ENCODE measurements around the gene SUPT4H1. TPM values are rescaled to one million over a fixed set of nuclear protein-coding genes. Genes with fewer than 3 reads are reported as not detected.

SUPT4H1 gene
- total and polyA plus RNA-seq, 2 experiments from 2014 or later, result 82.2 to 83.7 TPM

DNA sequence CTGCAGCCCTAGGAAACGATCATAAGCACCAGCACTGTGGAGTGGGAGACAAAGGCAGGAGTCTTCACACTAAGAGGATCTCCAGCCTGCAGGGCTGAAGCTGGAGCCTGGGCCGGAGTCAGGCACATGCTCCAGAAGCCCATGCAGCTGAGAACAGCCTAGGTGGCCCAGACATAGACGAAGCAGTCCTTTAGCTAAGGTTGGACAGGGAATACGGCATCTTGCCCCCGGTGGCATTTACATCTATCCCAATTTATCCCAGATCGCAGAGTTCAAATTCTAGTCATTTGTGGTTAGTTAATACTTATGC lies 37.3 kb downstream of the SUPT4H1 start:
- H3K4me2 ChIP-seq, result no peak overlapping the region
- H3K79me2 ChIP-seq (replicated peaks; ENCODE audit: insufficient read depth), result no peaks in the 10 kb centered on the region
- ATAC-seq, result no peak
- Mint-ChIP-seq H3K27me3 (ENCODE audit: insufficient read depth, low read depth, poor library complexity) (peaks cover under 1% of the 10 kb centered on the region), H3K36me3 (ENCODE audit: low read depth) (no peaks in the 10 kb centered on the region), H3K27ac (no peak overlapping the region), H3K4me1 (peaks cover 12% of the 10 kb centered on the region), H3K9me3 (no peaks in the 10 kb centered on the region), H3K4me3 (no peak overlapping the region)
- no peaks in the 10 kb centered on the region for H3K9me2 ChIP-seq (ENCODE audit: insufficient read depth)
- H3F3A ChIP-seq (replicated peaks; ENCODE audit: low read depth), result no peaks in the 10 kb centered on the region
- no peak overlapping the region for H3K27ac ChIP-seq (ENCODE audit: low read depth)
- no peak overlapping the region for H3K4me3 ChIP-seq
- no peak overlapping the region for H2AFZ ChIP-seq
- TF ChIP-seq EZH2 (IDR thresholded peaks at IDR 0.05; ENCODE audit: low read depth, unreplicated experiment) (no peak), NANOG (IDR thresholded peaks at IDR 0.05; ENCODE audit: borderline replicate concordance) (no peak), ZNF331 (CRISPR knock-in tag; IDR thresholded peaks at IDR 0.05; ENCODE audit: low read depth) (no peak), POLR2AphosphoS5 (IDR thresholded peaks at IDR 0.05; ENCODE audit: low read depth) (no peak), CREB1 (CRISPR knock-in tag; IDR thresholded peaks at IDR 0.05; ENCODE audit: low read depth) (no peak), JUNB (IDR thresholded peaks at IDR 0.05; ENCODE audit: unreplicated experiment) (no peak), ZNF114 (CRISPR knock-in tag; IDR thresholded peaks at IDR 0.05) (no peak), ZNF462 (CRISPR knock-in tag; IDR thresholded peaks at IDR 0.05) (no peak), EZH2phosphoT487 (IDR thresholded peaks at IDR 0.05; ENCODE audit: unreplicated experiment) (no peak), ETS1 (IDR thresholded peaks at IDR 0.05) (no peak), STAT1 (IDR thresholded peaks at IDR 0.05; ENCODE audit: unreplicated experiment) (no peak)
- TF ChIP-seq, protein P1, sequence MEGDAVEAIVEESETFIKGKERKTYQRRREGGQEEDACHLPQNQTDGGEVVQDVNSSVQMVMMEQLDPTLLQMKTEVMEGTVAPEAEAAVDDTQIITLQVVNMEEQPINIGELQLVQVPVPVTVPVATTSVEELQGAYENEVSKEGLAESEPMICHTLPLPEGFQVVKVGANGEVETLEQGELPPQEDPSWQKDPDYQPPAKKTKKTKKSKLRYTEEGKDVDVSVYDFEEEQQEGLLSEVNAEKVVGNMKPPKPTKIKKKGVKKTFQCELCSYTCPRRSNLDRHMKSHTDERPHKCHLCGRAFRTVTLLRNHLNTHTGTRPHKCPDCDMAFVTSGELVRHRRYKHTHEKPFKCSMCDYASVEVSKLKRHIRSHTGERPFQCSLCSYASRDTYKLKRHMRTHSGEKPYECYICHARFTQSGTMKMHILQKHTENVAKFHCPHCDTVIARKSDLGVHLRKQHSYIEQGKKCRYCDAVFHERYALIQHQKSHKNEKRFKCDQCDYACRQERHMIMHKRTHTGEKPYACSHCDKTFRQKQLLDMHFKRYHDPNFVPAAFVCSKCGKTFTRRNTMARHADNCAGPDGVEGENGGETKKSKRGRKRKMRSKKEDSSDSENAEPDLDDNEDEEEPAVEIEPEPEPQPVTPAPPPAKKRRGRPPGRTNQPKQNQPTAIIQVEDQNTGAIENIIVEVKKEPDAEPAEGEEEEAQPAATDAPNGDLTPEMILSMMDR (conservative IDR thresholded peaks at IDR 0.05; ENCODE audit: low read depth in 2 of 2), result no peak
- TF ChIP-seq, protein P2, sequence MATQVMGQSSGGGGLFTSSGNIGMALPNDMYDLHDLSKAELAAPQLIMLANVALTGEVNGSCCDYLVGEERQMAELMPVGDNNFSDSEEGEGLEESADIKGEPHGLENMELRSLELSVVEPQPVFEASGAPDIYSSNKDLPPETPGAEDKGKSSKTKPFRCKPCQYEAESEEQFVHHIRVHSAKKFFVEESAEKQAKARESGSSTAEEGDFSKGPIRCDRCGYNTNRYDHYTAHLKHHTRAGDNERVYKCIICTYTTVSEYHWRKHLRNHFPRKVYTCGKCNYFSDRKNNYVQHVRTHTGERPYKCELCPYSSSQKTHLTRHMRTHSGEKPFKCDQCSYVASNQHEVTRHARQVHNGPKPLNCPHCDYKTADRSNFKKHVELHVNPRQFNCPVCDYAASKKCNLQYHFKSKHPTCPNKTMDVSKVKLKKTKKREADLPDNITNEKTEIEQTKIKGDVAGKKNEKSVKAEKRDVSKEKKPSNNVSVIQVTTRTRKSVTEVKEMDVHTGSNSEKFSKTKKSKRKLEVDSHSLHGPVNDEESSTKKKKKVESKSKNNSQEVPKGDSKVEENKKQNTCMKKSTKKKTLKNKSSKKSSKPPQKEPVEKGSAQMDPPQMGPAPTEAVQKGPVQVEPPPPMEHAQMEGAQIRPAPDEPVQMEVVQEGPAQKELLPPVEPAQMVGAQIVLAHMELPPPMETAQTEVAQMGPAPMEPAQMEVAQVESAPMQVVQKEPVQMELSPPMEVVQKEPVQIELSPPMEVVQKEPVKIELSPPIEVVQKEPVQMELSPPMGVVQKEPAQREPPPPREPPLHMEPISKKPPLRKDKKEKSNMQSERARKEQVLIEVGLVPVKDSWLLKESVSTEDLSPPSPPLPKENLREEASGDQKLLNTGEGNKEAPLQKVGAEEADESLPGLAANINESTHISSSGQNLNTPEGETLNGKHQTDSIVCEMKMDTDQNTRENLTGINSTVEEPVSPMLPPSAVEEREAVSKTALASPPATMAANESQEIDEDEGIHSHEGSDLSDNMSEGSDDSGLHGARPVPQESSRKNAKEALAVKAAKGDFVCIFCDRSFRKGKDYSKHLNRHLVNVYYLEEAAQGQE (IDR thresholded peaks at IDR 0.05; ENCODE audit: unreplicated experiment), result no peak
- H4K20me1 ChIP-seq (replicated peaks; ENCODE audit: insufficient read depth), result no peaks in the 10 kb centered on the region
- H3K4me1 ChIP-seq (ENCODE audit: insufficient read depth), result no peaks in the 10 kb centered on the region
- no peaks in the 10 kb centered on the region for H3K27me3 ChIP-seq (ENCODE audit: insufficient read depth)
- H3K36me3 ChIP-seq (ENCODE audit: insufficient read depth), result no peaks in the 10 kb centered on the region
- DNase-seq (ENCODE audit: low spot score), result no peak
